ENCODE measurements around the gene OSBPL6.

DNA sequence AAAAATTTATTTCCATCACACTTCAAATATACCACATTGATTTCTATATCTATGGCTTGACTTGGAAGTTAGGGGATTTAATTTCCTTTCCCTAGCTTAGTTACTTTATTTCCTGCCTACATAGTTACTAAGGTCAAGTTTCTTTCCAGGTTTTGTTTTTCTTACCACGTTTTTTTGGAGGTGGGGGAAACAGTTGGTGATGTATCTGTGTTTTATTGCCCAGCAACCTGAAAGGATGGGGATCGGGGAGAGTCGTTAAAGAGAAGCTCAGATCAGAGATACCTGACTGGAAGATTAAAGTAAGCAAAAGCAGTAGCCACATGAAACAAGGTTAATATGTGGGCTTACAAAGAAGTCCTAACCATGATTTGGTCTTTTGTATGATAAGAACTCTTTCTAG is 127.8 kb downstream of the OSBPL6 start:
- TF ChIP-seq, protein P1, sequence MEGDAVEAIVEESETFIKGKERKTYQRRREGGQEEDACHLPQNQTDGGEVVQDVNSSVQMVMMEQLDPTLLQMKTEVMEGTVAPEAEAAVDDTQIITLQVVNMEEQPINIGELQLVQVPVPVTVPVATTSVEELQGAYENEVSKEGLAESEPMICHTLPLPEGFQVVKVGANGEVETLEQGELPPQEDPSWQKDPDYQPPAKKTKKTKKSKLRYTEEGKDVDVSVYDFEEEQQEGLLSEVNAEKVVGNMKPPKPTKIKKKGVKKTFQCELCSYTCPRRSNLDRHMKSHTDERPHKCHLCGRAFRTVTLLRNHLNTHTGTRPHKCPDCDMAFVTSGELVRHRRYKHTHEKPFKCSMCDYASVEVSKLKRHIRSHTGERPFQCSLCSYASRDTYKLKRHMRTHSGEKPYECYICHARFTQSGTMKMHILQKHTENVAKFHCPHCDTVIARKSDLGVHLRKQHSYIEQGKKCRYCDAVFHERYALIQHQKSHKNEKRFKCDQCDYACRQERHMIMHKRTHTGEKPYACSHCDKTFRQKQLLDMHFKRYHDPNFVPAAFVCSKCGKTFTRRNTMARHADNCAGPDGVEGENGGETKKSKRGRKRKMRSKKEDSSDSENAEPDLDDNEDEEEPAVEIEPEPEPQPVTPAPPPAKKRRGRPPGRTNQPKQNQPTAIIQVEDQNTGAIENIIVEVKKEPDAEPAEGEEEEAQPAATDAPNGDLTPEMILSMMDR (IDR thresholded peaks at IDR 0.05; ENCODE audit: low read depth, low read length, poor library complexity, severe bottlenecking), result no peak
- no peak for TF ChIP-seq EZH2phosphoT487 (IDR thresholded peaks at IDR 0.05; ENCODE audit: borderline replicate concordance, low read length)
